GM19324 (cell line): ENCODE results near the gene ADAMTSL1.

Experiments
- ATAC-seq: cut with Tn5 transposase; IDR thresholded peaks from one replicate; pipeline ENCODE4 v1.9.1; 2021; ENCODE audit warnings: mild to moderate bottlenecking, moderate library complexity; ENCODE audit not compliant: unreplicated experiment, low FRiP score

The ADAMTSL1 gene

GRCh38 chr9:18791074-18791473 lies 317.1 kb downstream of the ADAMTSL1 start:
- ATAC-seq, result no peak

- ATAC-seq, result no peak
Measured at GRCh38 chr9:18793122-18793521, 319.2 kb downstream of the ADAMTSL1 start.

- no peak for ATAC-seq
Measured at GRCh38 chr9:18795947-18796671, 322.2 kb downstream of the ADAMTSL1 start.

DNA sequence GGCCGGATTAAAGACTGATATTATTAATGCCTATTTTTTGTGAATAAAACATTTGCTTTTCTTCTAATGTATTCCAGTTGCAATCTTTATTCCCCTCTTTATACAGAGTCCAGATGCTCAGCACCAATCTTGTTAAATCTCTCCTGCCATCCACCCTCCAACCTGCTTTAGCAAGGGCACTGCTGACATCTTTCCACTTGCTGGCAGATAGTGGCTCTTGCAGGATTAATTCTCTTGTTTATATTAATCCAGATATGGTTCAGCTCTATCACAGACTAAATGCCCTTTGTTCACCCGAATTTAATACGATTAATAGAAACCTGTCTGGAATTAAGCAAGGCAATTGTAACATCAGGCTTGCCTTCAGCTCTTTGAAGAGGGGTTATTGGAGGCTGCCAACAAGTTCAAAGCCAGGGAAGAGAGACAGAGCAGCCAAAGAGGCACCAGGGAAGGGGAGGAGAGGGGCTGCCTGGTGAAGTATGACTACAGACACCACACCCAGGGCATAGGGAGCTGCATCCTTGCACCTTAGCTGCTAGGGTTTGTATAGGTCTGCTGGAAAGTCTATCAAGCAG lies 322.8 kb downstream of the ADAMTSL1 start:
- no peak for ATAC-seq

DNA sequence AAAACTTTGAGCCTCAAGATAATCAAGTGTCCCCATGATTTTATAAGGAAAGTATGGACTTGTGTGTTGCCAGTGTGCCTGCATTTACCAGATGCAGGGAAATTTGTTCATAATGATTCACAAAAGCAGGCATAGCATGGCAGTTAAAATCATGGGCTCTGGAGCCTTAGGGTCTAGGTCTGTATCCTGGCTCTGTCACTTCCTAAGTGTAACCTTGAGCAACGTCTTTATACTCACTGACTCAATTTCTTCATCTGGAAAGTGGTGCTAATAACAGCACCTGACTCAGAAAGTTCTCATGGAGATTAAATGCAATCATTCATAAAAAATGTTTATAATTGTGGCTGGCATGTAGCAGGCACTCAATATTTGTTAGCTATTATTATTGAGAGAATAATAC lies 324.2 kb downstream of the ADAMTSL1 start:
- no peak for ATAC-seq

- no peak for ATAC-seq
Measured at GRCh38 chr9:18798508-18799290, 324.7 kb downstream of the ADAMTSL1 start.

DNA sequence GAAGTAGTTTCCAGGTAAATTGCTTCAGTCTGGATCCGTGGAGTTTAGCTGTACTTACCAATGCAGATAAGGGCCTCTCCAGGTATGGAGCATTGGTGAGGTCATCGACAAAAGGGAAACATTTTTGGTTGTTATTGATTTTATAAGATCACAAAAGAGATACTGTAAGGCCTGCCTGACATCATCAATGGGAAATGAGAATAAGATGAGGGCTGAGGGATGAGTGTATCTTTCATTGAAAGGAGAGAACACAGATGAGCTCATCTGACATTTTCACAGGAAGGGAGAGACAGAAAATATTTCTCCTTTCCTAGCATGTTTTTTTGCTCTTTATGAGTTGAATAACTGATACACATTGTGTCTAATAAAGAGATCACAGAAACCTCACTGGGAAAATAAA lies 325.5 kb downstream of the ADAMTSL1 start:
- ATAC-seq, result no peak

DNA sequence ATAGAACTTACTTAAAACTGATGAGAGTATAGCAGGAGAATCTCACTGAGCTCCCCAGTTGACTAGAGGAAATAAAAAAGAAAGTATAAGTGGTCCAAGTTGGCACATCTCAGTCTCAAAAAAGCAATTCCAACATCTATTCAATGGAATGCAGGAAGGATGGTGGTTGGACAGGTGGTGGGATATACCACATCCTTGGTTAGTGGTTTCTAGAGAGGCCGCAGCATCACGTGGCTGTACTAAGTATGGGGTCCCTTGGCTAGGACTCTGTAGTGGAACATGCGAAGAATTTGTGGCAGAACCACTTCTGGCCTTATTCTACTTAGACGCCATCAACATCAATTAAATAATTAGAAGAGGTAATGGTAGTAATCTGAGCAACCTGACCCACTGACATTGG lies 326.6 kb downstream of the ADAMTSL1 start:
- no peak for ATAC-seq

- ATAC-seq, result no peak
Measured at GRCh38 chr9:18805386-18805785, 331.4 kb downstream of the ADAMTSL1 start.

DNA sequence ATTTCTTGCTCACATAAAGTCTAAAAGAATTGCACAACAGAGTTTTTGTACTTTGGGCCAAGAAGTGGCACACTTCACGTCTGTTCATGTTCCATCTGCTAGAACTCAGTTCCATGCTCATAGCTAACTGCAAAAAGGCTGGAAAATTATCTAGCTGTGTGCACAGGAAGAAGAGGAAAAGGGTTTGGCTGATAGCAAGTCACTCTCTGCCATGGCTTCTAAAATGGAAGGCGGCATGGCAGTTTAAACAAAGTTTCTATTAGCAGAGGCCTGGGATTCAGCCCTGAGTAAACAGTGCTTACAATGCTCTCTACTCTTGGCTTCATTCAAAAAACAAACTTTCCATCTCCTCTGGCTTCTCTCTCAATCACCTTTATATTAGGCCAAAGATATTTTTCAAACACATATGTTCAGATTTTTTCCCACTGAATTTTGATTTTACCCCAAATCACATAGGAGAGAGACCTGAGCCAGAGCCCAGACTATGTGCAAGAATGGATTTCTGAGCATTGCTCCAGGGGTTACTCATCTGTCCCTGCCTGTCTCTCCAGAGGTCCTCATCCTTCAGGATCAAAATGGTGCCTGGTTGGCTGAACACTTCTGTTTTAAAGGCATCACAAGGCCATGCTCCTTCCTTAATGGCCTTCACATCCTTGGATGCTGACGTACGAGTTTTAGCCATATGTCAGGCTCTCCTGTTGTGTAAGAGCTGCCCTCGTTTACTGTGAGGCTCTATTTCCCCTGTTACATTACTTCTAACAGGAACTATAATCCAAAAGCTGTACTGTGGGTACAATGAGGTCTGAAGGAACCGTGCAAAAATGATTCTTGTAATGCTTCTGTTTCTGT lies 332.5 kb downstream of the ADAMTSL1 start:
- ATAC-seq, result no peak

- no peak for ATAC-seq
Measured at GRCh38 chr9:18810581-18810980, 336.6 kb downstream of the ADAMTSL1 start.

- ATAC-seq, result no peak
Measured at GRCh38 chr9:18811171-18811570, 337.2 kb downstream of the ADAMTSL1 start.

- ATAC-seq, result no peak
Measured at GRCh38 chr9:18819418-18819817, 345.5 kb downstream of the ADAMTSL1 start.

DNA sequence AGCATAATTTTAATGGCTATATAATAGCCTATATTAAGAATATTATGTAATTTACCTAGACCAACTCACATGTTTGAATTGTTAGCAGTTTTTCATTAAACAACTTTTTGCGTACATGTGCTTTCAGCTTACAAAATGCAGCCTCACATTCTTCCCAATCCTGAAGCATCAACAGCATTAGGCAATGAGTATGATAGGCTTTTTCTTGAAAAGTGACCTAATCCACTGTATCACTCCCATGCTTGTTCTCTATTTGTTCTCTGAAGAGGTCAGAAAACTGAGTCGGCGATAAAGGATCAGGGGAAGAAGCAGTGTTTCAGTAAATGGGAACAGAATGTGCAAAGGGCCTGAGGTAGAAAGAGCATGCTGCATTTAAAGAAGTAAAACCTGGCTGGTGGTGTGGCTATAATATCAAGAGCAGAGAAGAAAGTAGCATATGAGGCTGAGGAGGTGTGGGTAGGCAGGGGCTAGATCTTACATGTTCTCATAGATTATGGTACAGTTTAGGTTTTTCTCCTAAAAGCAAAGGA lies 346.7 kb downstream of the ADAMTSL1 start:
- no peak for ATAC-seq

DNA sequence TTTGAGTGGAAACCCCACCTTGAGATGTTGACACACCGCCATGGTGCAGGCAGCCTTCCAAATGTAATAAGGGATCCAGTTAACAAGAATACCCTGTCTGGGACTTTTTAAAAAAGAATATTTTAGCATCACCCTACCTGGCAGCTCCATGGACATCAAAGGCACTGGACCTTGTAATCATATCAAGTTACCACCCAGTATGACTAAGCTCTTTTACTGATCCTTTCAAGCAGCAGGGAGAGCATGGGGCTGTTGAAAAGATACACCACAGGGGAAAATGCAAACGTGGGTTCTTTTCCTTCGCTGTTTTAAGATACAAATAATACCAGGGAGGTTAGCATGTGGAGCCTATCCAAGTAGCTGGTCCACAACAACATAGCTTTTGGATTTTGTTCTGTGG lies 347.8 kb downstream of the ADAMTSL1 start:
- no peak for ATAC-seq

GRCh38 chr9:18822850-18823249 lies 348.9 kb downstream of the ADAMTSL1 start:
- no peak for ATAC-seq

GRCh38 chr9:18824095-18824666 lies 350.2 kb downstream of the ADAMTSL1 start:
- ATAC-seq, result no peak

GRCh38 chr9:18825656-18826170 lies 351.8 kb downstream of the ADAMTSL1 start:
- ATAC-seq, result no peak

GRCh38 chr9:18826248-18826647 lies 352.3 kb downstream of the ADAMTSL1 start:
- no peak for ATAC-seq

DNA sequence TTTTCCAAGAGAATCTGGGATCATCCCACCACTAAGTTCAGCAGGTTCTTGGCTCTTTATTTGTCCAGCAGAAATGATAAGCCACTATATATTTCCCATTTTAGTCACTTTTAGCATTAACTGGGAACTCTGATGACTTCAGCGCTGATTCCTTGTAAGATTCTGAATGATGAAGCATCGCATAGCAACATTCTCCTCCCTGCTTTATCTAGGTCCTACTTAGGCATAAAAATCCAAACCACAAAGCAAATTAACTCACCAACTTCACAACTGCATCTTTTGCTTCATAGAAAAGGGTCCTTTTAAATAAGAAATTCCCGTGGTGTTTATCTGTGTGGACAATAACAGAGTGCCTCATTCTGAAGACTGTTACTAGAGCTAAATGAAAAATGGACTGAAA lies 355.1 kb downstream of the ADAMTSL1 start:
- no peak for ATAC-seq
